ENCODE results near the gene BSPH1. TPM values are rescaled to one million over a fixed set of nuclear protein-coding genes. Genes with fewer than 3 reads are reported as not detected.
"Not testable (repeated sequence)": the region's sequence is repeated elsewhere in the genome, so short reads cannot be mapped to it uniquely, and the experiment has no call there.

BSPH1 gene
- total RNA-seq, 5 donors from 2014 or later (not counting 1 experiment from before 2014, with no cell fraction given) = not detected

DNA sequence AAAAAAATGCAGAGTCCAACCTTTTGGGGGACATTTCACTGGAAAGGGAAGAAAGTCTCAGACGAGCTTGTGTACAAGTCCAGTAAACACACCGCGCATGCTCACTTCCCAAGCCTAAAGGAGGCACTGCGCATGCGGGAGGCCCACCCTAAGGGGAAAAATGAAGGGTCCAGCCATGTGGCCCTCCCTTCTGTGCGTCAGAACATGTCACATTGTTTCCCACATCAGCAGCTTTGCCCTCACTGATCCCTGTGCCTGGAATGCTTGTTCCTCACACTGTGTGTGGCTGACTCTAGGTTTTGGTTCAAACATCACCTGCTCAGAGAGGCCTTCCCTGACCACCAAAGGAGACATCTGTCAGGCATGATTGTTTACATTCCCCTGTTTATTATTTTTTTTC, 6.8 kb upstream of the BSPH1 start:
- H3K4me3 Mint-ChIP-seq = no peak overlapping the region
- no peaks in the 10 kb centered on the region for H3K4me1 Mint-ChIP-seq
- no peaks in the 10 kb centered on the region for H3K9me3 Mint-ChIP-seq
- no peak overlapping the region for H3K27ac Mint-ChIP-seq
- ATAC-seq (replicated peaks in 1 of 4) (no peak), DNase-seq (no peak)
- Histone ChIP-seq H3K4me3 (ENCODE audit: control insufficient read depth in 1 of 2, extremely low read depth in 1 of 2, low read length in 1 of 2) (no peak overlapping the region), H3K9me3 (no peaks in the 10 kb centered on the region), H3K36me3 (ENCODE audit: control insufficient read depth in 2 of 2, extremely low read depth in 1 of 2, insufficient read depth in 1 of 2, low read length in 1 of 2) (no peaks in the 10 kb centered on the region), H3K27me3 (replicated peaks in 1 of 2; ENCODE audit: control insufficient read depth in 2 of 2, extremely low read depth in 1 of 2, insufficient read depth in 2 of 2, low read length in 1 of 2) (peaks cover 2 to 14% of the 10 kb centered on the region in 2 experiments), H3K4me1 (ENCODE audit: control insufficient read depth in 1 of 2, extremely low read depth in 1 of 2, insufficient read depth in 2 of 2, low read length in 2 of 2) (no peaks in the 10 kb centered on the region), H3K27ac (ENCODE audit: low read length) (no peak overlapping the region)
- WGBS (ENCODE audit: insufficient coverage) = 91% methylated on average over 3 of the region's 6 CpGs
- CTCF ChIA-PET = no interaction called here
- H3K27me3 Mint-ChIP-seq = peaks cover 20 to 36% of the 10 kb centered on the region in 2 donors
- no peaks in the 10 kb centered on the region for H3K36me3 Mint-ChIP-seq
- POLR2A ChIA-PET = interaction anchor here in 1 of 2 donors (0.7 kb wide), 1 partner anchor 27 kb away, joined by 6 read pairs; no protein-coding TSS in a partner anchor

GRCh38 chr19:47996230-47996727, 4.3 kb upstream of the BSPH1 start:
- Histone ChIP-seq H3K4me3 (ENCODE audit: control insufficient read depth in 1 of 2, extremely low read depth in 1 of 2, low read length in 1 of 2) (no peak overlapping the region), H3K27ac (ENCODE audit: low read length) (no peak overlapping the region), H3K9me3 (no peaks in the 10 kb centered on the region), H3K36me3 (ENCODE audit: control insufficient read depth in 2 of 2, extremely low read depth in 1 of 2, insufficient read depth in 1 of 2, low read length in 1 of 2) (no peaks in the 10 kb centered on the region), H3K27me3 (replicated peaks in 1 of 2; ENCODE audit: control insufficient read depth in 2 of 2, extremely low read depth in 1 of 2, insufficient read depth in 2 of 2, low read length in 1 of 2) (peaks cover 2 to 30% of the 10 kb centered on the region in 2 experiments), H3K4me1 (ENCODE audit: control insufficient read depth in 1 of 2, extremely low read depth in 1 of 2, insufficient read depth in 2 of 2, low read length in 2 of 2) (no peaks in the 10 kb centered on the region)
- H3K36me3 Mint-ChIP-seq = no peaks in the 10 kb centered on the region
- ChIA-PET CTCF (no interaction called here), POLR2A (no interaction called here)
- H3K27ac Mint-ChIP-seq = no peak overlapping the region
- no peak overlapping the region for H3K4me3 Mint-ChIP-seq
- H3K9me3 Mint-ChIP-seq = no peaks in the 10 kb centered on the region
- no peaks in the 10 kb centered on the region for H3K4me1 Mint-ChIP-seq
- H3K27me3 Mint-ChIP-seq = peaks cover 23% of the 10 kb centered on the region in 2 donors
- DNase-seq (no peak), ATAC-seq (replicated peaks in 1 of 4) (no peak)
- WGBS (ENCODE audit: insufficient coverage) = 70% methylated on average over 1 of the region's 1 CpG

DNA sequence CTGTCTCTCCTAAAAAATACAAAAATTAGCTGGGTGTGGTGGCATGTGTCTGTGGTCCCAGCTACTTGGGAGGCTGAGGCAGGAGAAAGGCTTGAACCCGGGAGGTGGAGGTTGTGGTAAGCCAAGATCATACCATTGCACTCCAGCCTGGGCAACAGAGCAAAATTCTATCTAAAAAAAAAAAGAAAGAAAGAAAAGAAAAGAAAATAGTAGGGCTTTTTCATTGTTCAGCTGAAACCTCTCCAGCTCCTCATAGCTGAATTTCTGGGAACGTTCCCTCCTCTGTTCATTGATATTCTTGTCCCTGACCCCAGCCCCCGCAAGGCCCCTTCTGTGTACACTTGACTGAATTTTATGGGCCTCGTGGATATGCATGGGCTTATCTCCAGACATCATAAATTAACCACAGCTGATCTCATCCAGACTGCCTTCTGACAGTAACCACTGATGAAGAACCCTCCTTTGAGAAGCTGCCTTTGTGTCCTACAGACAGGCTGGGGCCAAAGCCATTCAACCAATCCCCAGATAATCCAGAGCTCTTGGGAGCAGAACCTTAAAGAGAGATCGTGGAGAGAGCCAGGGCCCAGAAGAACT, 2.3 kb upstream of the BSPH1 start, which contains the start of gene ELSPBP1:
TSS of gene ELSPBP1 (plus strand) at position 424 of the 594 bp plus-strand sequence. CDS start 14,036 bp downstream, outside the sequence.
- Mint-ChIP-seq H3K4me1 (no peaks in the 10 kb centered on the region), H3K9me3 (no peaks in the 10 kb centered on the region), H3K27ac (no peak within 1 kb of the TSS), H3K36me3 (no peaks in the 10 kb centered on the region), H3K4me3 (no peak within 1 kb of the TSS), H3K27me3 (peaks cover 32 to 34% of the 10 kb centered on the region in 2 donors)
- ChIA-PET CTCF (no interaction called here), POLR2A (no interaction called here)
- ATAC-seq (replicated peaks in 1 of 4) (no peak), DNase-seq (no peak)
- WGBS (ENCODE audit: insufficient coverage) = 46% methylated on average over 3 of the region's 5 CpGs
- Histone ChIP-seq H3K4me3 (ENCODE audit: control insufficient read depth in 1 of 2, extremely low read depth in 1 of 2, low read length in 1 of 2) (no peak within 1 kb of the TSS), H3K4me1 (ENCODE audit: control insufficient read depth in 1 of 2, extremely low read depth in 1 of 2, insufficient read depth in 2 of 2, low read length in 2 of 2) (no peaks in the 10 kb centered on the region), H3K27me3 (replicated peaks in 1 of 2; ENCODE audit: control insufficient read depth in 2 of 2, extremely low read depth in 1 of 2, insufficient read depth in 2 of 2, low read length in 1 of 2) (peaks cover 2 to 40% of the 10 kb centered on the region in 2 experiments), H3K27ac (ENCODE audit: low read length) (no peak within 1 kb of the TSS), H3K9me3 (no peaks in the 10 kb centered on the region), H3K36me3 (ENCODE audit: control insufficient read depth in 2 of 2, extremely low read depth in 1 of 2, insufficient read depth in 1 of 2, low read length in 1 of 2) (no peaks in the 10 kb centered on the region)

DNA sequence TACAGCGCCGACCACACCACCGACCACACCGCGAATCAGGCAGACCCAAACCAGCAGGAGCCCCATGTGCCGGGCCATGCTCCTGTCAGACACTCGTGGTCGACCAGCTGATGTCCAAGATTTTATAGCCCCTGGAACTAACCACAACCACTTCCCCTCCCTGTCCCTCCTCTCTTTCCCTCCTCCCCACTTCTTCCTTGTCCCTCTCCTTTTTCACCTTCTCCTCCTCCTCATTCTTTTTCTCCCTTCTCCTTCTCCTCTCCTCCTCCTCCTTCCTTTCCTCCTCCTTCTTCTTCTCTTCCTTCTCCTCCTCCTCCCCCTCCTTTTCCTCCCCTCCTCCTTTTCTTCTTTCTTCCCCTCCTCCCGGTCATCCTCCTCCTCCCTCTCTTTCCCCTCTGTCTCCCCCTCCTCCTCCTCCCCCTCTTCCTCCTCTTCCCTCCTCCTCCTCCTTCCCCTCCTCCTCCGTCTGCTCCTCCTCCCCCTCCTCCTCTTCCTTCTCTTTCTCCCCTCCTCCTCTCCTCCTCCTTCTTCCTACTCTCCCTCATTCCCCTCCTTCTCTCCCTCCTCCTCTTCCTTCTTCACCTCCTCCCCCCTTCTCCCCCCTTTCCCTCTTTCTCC, 670 bp downstream of the BSPH1 start:
- CTCF ChIA-PET = no interaction called here
- ATAC-seq (replicated peaks in 1 of 4) = no peak
- H3K36me3 ChIP-seq (ENCODE audit: control insufficient read depth in 2 of 2, extremely low read depth in 1 of 2, insufficient read depth in 1 of 2, low read length in 1 of 2) = no peaks in the 10 kb centered on the region

GRCh38 chr19:47973529-47973928, 18.4 kb downstream of the BSPH1 start:
- Mint-ChIP-seq H3K27me3 (peaks cover 47 to 51% of the 10 kb centered on the region in 2 donors), H3K36me3 (no peaks in the 10 kb centered on the region), H3K4me1 (no peaks in the 10 kb centered on the region), H3K27ac (no peak overlapping the region), H3K4me3 (no peak overlapping the region), H3K9me3 (no peaks in the 10 kb centered on the region)
- Histone ChIP-seq H3K27ac (ENCODE audit: low read length) (no peak overlapping the region), H3K9me3 (no peaks in the 10 kb centered on the region), H3K4me3 (ENCODE audit: control insufficient read depth in 1 of 2, extremely low read depth in 1 of 2, low read length in 1 of 2) (no peak overlapping the region), H3K4me1 (ENCODE audit: control insufficient read depth in 1 of 2, extremely low read depth in 1 of 2, insufficient read depth in 2 of 2, low read length in 2 of 2) (no peaks in the 10 kb centered on the region), H3K36me3 (ENCODE audit: control insufficient read depth in 2 of 2, extremely low read depth in 1 of 2, insufficient read depth in 1 of 2, low read length in 1 of 2) (no peaks in the 10 kb centered on the region), H3K27me3 (replicated peaks in 1 of 2; ENCODE audit: control insufficient read depth in 2 of 2, extremely low read depth in 1 of 2, insufficient read depth in 2 of 2, low read length in 1 of 2) (peaks cover 0 to 12% of the 10 kb centered on the region in 2 experiments)
- CTCF ChIA-PET = no interaction called here
- no peak for DNase-seq
- POLR2A ChIA-PET = no interaction called here
- WGBS (ENCODE audit: insufficient coverage) = 94% methylated on average over 4 of the region's 6 CpGs
- no peak for ATAC-seq (replicated peaks in 1 of 4)

More for the DNA sequence above, 670 bp downstream of the BSPH1 start:
- Histone ChIP-seq H3K27ac (ENCODE audit: low read length) (no peak overlapping the region), H3K4me1 (ENCODE audit: control insufficient read depth in 1 of 2, extremely low read depth in 1 of 2, insufficient read depth in 2 of 2, low read length in 2 of 2) (no peaks in the 10 kb centered on the region), H3K27me3 (replicated peaks in 1 of 2; ENCODE audit: control insufficient read depth in 2 of 2, extremely low read depth in 1 of 2, insufficient read depth in 2 of 2, low read length in 1 of 2) (peaks cover 2 to 46% of the 10 kb centered on the region in 2 experiments), H3K4me3 (ENCODE audit: control insufficient read depth in 1 of 2, extremely low read depth in 1 of 2, low read length in 1 of 2) (no peak overlapping the region), H3K9me3 (no peaks in the 10 kb centered on the region)
- WGBS (ENCODE audit: insufficient coverage) = 37% methylated on average over 10 of the region's 10 CpGs
- H3K36me3 Mint-ChIP-seq = no peaks in the 10 kb centered on the region
- POLR2A ChIA-PET = no interaction called here
- no peaks in the 10 kb centered on the region for H3K9me3 Mint-ChIP-seq
- H3K4me3 Mint-ChIP-seq = no peak overlapping the region
- peaks cover 34 to 37% of the 10 kb centered on the region in 2 donors for H3K27me3 Mint-ChIP-seq
- no peak overlapping the region for H3K27ac Mint-ChIP-seq
- no peaks in the 10 kb centered on the region for H3K4me1 Mint-ChIP-seq
- DNase-seq = no peak

DNA sequence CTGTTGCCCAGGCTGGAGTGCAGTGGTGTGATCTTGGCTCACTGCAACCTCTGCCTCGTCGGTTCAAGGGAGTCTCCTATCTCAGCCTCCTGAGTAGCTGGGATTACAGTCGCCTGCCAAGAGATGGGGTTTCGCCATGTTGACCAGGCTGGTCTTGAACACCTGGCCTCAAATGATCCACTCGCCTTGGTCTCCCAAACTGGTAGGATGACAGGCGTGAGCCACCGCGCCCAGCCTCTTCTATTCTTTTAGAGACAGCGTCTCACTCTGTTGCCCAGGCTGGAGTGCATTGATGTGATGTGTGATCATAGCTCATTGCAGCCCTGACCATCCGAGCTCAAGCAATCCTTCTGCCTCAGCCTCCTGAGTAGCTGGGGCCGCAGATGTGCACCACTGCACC, 36.0 kb downstream of the BSPH1 start:
- H3K4me3 ChIP-seq (ENCODE audit: control insufficient read depth in 1 of 2, extremely low read depth in 1 of 2, low read length in 1 of 2); H3K9me3 ChIP-seq; H3K4me1 Mint-ChIP-seq; H3K27ac ChIP-seq (ENCODE audit: low read length); H3K9me3 Mint-ChIP-seq; H3K36me3 ChIP-seq (ENCODE audit: control insufficient read depth in 2 of 2, extremely low read depth in 1 of 2, insufficient read depth in 1 of 2, low read length in 1 of 2); H3K27ac Mint-ChIP-seq; H3K36me3 Mint-ChIP-seq; H3K4me1 ChIP-seq (ENCODE audit: control insufficient read depth in 1 of 2, extremely low read depth in 1 of 2, insufficient read depth in 2 of 2, low read length in 2 of 2); CTCF ChIA-PET; H3K27me3 Mint-ChIP-seq; POLR2A ChIA-PET; ATAC-seq (replicated peaks in 1 of 4); H3K27me3 ChIP-seq (replicated peaks in 1 of 2; ENCODE audit: control insufficient read depth in 2 of 2, extremely low read depth in 1 of 2, insufficient read depth in 2 of 2, low read length in 1 of 2); H3K4me3 Mint-ChIP-seq: not testable (repeated sequence)
- 96% methylated on average over 5 of the region's 11 CpGs for WGBS (ENCODE audit: insufficient coverage)
- DNase-seq = peak in 4 of 35 experiments; percentile 0 to 26 (median 9)

Data from T-cell (primary cell).